Measurements from ENCODE around the gene ACAN. TPM values are rescaled to one million over a fixed set of nuclear protein-coding genes. Genes with fewer than 3 reads are reported as not detected.

Gene ACAN
- total and polyA plus RNA-seq, 2 of the 8 experiments (the other 6 are each of a cell fraction or from before 2014, with no cell fraction given) = 0.71 to 0.73 TPM

DNA sequence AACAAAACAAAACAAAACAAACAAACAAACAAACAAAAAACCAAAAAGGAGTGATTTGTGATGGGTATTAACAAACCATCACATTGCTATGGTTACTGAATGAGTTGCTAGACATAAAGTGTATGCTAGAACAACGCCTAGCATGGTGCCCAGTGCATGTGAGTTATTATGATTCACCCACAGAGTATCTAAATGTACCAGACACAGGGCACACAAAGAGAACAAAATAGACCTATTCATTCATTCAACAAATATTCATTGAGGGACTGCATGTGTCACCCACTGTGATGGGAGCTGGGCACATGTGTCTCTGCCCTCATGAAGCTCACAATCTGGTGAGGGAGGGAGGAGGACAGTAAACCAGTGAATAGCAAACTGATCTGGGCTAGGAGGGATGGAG lies 11.6 kb upstream of the ACAN start:
- H2BK5ac ChIP-seq (ENCODE audit: low read depth, low read length) = no peak overlapping the region
- no peak overlapping the region for H3K4me3 ChIP-seq (ENCODE audit: extremely low read depth in 1 of 4, insufficient read depth in 2 of 4, low read depth in 3 of 4, low read length in 4 of 4)
- H2AK5ac ChIP-seq (ENCODE audit: low read depth, low read length) = peak overlapping the region; percentile 67; the same call in 1 of the 2 replicates
- CTCF ChIA-PET (ENCODE audit: partially characterized antibody) = interaction anchor here (0.6 to 3.9 kb wide), 4 partner anchors 13 to 145 kb away, joined by 3 to 18 read pairs (median 4); no protein-coding TSS in a partner anchor
- H3K36me3 ChIP-seq (ENCODE audit: control insufficient read depth in 2 of 4, insufficient read depth in 4 of 4, low read length in 3 of 4) = no peaks in the 10 kb centered on the region
- peaks cover 6 to 10% (median 6%) of the 10 kb centered on the region in 4 experiments for H3K4me1 ChIP-seq (replicated peaks in 1 of 4; ENCODE audit: control insufficient read depth in 3 of 4, insufficient read depth in 4 of 4, low read length in 3 of 4)
- no peak overlapping the region for H4K8ac ChIP-seq (ENCODE audit: extremely low read depth, insufficient read depth, low read length)
- H3K9me3 ChIP-seq (ENCODE audit: insufficient read depth in 2 of 2, low read depth in 1 of 2, low read length in 1 of 2) = no peaks in the 10 kb centered on the region
- H4K91ac ChIP-seq (replicated peaks; ENCODE audit: insufficient read length, low read length) = no peak overlapping the region
- H3K27me3 ChIP-seq (replicated peaks in 1 of 4; ENCODE audit: control insufficient read depth in 3 of 4, extremely low read depth in 1 of 4, insufficient read depth in 3 of 4, low read length in 3 of 4) = peaks cover 0 to 9% (median 1%) of the 10 kb centered on the region in 4 experiments; a peak in 3 of 7 replicates
- H3K9ac ChIP-seq (replicated peaks in 1 of 4; ENCODE audit: extremely low read depth in 1 of 4, low read depth in 3 of 4, low read length in 3 of 4) = no peak overlapping the region
- 0 out of 2 replicates have a peak overlapping the region, but pooled peaks have one; percentile 43 for H2BK20ac ChIP-seq (ENCODE audit: low read length)
- H3K14ac ChIP-seq (ENCODE audit: insufficient read length) = no peak overlapping the region
- no peak overlapping the region for H2BK120ac ChIP-seq (replicated peaks; ENCODE audit: low read depth, low read length)
- H2AFZ ChIP-seq (ENCODE audit: low read length) = no peak overlapping the region
- no peak overlapping the region for H3K4ac ChIP-seq (replicated peaks; ENCODE audit: insufficient read length, low read depth, low read length)
- no peak overlapping the region for H3K56ac ChIP-seq (replicated peaks; ENCODE audit: insufficient read length, low read depth, low read length)
- H2BK15ac ChIP-seq (ENCODE audit: low read length) = no peak overlapping the region
- POLR2A ChIA-PET (ENCODE audit: partially characterized antibody) = interaction anchor here (1.0 to 1.1 kb wide), 2 partner anchors 11 to 26 kb away, joined by 3 to 5 read pairs; no protein-coding TSS in a partner anchor
- FAIRE-seq (no peak), DNase-seq (ENCODE audit: low read depth in 1 of 2, low spot score in 2 of 2) (no peak)
- H4K20me1 ChIP-seq (replicated peaks in 1 of 2; ENCODE audit: control insufficient read depth in 1 of 2, insufficient read depth in 2 of 2, low read length in 2 of 2) = no peaks in the 10 kb centered on the region
- 79% methylated on average over 1 of the region's 1 CpG; no CpG with 5 or more reads in 1 of the 2 experiments for WGBS, 2 experiments (ENCODE audit: extremely low coverage in 1 of 2, insufficient coverage in 1 of 2, insufficient read length in 1 of 2, insufficient replicate concordance in 2 of 2, low coverage in 1 of 2, low lambda C conversion rate in 2 of 2, missing lambda C conversion rate in 1 of 2)
- H3K27ac ChIP-seq (ENCODE audit: low read depth, low read length) = no peak overlapping the region
- no peak overlapping the region for H3K23ac ChIP-seq (ENCODE audit: insufficient read length)
- no peak overlapping the region for H3K18ac ChIP-seq (ENCODE audit: extremely low read depth, low read length)
- H2BK12ac ChIP-seq (ENCODE audit: low read depth, low read length) = 0 out of 2 replicates have a peak overlapping the region, but pooled peaks have one; percentile 88
- H3K79me1 ChIP-seq (ENCODE audit: low read depth, low read length) = no peaks in the 10 kb centered on the region
- H4K5ac ChIP-seq (ENCODE audit: insufficient read length, low read depth, low read length) = no peak overlapping the region
- H3K4me2 ChIP-seq (ENCODE audit: insufficient read depth in 1 of 2, low read depth in 2 of 2, low read length in 2 of 2) = no peak overlapping the region; a peak in 1 of 4 replicates
- no peaks in the 10 kb centered on the region for H3K79me2 ChIP-seq (ENCODE audit: control insufficient read depth in 1 of 2, insufficient read depth in 2 of 2, low read length in 2 of 2)
- no peaks in the 10 kb centered on the region for H3K23me2 ChIP-seq (ENCODE audit: low read depth, low read length)
- no peak for TF ChIP-seq SIN3A (conservative IDR thresholded peaks at IDR 0.05 in 1 of 2, IDR thresholded peaks at IDR 0.05 in 1 of 2; ENCODE audit: low read depth in 1 of 2, low read length in 2 of 2)
- TF ChIP-seq CBX8 (IDR thresholded peaks at IDR 0.05; ENCODE audit: borderline replicate concordance, low read depth, low read length) = no peak
- no peak for TF ChIP-seq SRF (IDR thresholded peaks at IDR 0.05; ENCODE audit: low read depth, low read length)
- TF ChIP-seq FOSL1 (IDR thresholded peaks at IDR 0.05; ENCODE audit: insufficient read depth, low read depth, low read length) = no peak
- no peak for TF ChIP-seq HDAC2 (IDR thresholded peaks at IDR 0.05; ENCODE audit: borderline replicate concordance in 1 of 2, low read depth in 2 of 2, low read length in 2 of 2)
- no peak for TF ChIP-seq GTF2F1 (IDR thresholded peaks at IDR 0.05; ENCODE audit: borderline replicate concordance, low read depth, low read length)
- TF ChIP-seq PHF8 (conservative IDR thresholded peaks at IDR 0.05; ENCODE audit: low read depth, low read length) = no peak
- TF ChIP-seq SP1 (IDR thresholded peaks at IDR 0.05; ENCODE audit: low read depth, low read length) = no peak
- TF ChIP-seq KDM1A (IDR thresholded peaks at IDR 0.05; ENCODE audit: borderline replicate concordance, low read length) = no peak
- TF ChIP-seq, protein P1, sequence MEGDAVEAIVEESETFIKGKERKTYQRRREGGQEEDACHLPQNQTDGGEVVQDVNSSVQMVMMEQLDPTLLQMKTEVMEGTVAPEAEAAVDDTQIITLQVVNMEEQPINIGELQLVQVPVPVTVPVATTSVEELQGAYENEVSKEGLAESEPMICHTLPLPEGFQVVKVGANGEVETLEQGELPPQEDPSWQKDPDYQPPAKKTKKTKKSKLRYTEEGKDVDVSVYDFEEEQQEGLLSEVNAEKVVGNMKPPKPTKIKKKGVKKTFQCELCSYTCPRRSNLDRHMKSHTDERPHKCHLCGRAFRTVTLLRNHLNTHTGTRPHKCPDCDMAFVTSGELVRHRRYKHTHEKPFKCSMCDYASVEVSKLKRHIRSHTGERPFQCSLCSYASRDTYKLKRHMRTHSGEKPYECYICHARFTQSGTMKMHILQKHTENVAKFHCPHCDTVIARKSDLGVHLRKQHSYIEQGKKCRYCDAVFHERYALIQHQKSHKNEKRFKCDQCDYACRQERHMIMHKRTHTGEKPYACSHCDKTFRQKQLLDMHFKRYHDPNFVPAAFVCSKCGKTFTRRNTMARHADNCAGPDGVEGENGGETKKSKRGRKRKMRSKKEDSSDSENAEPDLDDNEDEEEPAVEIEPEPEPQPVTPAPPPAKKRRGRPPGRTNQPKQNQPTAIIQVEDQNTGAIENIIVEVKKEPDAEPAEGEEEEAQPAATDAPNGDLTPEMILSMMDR (IDR thresholded peaks at IDR 0.05; ENCODE audit: control extremely low read depth in 1 of 3, insufficient read depth in 1 of 3, low read depth in 1 of 3, low read length in 3 of 3) = no peak
